ENCODE data around the gene ACACB.

DNA sequence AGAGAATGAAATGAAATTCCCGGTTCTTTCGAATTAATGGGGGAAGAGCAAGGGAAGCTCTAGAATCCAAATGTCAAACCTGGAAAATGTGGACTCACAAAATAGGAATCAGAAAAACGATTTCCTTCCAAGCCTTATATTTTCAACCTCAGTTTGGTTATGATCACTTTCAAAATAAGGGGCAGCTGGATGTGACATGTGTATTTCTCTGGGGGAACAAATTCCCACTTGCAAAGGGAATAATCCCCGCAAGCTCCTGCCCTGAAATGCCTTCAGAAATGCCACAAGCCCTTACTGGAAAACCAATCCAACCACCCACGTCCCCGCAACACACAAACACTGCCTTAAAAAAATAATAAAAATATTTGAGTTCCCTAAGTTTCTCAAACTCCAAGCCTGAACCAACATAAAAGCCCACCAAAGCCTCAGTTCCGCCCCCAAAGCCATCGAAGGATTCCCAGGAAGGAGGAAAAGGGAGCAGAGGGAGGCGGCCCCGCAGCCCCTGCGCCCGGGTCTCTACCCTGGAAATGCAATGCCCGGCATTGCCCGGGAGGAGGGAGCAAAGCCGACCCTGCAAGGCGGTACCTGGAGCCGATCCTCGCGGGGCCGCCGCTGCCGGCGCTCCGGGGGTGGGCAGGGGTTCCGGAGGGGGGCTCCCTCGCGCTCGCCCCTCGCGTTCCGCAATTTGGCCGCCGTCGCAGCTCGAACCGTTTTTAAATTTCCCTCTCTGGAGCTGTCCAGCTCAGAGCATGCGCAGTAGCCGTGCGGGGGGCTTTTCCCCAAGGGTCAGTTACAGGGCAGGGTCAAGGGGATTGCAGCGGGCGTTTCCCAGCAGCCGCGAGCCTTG is 192.4 kb downstream of the ACACB start, which contains the start of gene FOXN4:
- TF ChIP-seq, protein P1, sequence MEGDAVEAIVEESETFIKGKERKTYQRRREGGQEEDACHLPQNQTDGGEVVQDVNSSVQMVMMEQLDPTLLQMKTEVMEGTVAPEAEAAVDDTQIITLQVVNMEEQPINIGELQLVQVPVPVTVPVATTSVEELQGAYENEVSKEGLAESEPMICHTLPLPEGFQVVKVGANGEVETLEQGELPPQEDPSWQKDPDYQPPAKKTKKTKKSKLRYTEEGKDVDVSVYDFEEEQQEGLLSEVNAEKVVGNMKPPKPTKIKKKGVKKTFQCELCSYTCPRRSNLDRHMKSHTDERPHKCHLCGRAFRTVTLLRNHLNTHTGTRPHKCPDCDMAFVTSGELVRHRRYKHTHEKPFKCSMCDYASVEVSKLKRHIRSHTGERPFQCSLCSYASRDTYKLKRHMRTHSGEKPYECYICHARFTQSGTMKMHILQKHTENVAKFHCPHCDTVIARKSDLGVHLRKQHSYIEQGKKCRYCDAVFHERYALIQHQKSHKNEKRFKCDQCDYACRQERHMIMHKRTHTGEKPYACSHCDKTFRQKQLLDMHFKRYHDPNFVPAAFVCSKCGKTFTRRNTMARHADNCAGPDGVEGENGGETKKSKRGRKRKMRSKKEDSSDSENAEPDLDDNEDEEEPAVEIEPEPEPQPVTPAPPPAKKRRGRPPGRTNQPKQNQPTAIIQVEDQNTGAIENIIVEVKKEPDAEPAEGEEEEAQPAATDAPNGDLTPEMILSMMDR (IDR thresholded peaks at IDR 0.05; ENCODE audit: poor library complexity, severe bottlenecking): no peak
- TF ChIP-seq EZH2 (IDR thresholded peaks at IDR 0.05; ENCODE audit: borderline replicate concordance, insufficient read depth, low read length, poor library complexity, severe bottlenecking) (no peak), EP300 (conservative IDR thresholded peaks at IDR 0.05; ENCODE audit: poor library complexity, severe bottlenecking) (no peak), MXI1 (conservative IDR thresholded peaks at IDR 0.05; ENCODE audit: poor library complexity, severe bottlenecking) (no peak)
- TF ChIP-seq, protein P2, sequence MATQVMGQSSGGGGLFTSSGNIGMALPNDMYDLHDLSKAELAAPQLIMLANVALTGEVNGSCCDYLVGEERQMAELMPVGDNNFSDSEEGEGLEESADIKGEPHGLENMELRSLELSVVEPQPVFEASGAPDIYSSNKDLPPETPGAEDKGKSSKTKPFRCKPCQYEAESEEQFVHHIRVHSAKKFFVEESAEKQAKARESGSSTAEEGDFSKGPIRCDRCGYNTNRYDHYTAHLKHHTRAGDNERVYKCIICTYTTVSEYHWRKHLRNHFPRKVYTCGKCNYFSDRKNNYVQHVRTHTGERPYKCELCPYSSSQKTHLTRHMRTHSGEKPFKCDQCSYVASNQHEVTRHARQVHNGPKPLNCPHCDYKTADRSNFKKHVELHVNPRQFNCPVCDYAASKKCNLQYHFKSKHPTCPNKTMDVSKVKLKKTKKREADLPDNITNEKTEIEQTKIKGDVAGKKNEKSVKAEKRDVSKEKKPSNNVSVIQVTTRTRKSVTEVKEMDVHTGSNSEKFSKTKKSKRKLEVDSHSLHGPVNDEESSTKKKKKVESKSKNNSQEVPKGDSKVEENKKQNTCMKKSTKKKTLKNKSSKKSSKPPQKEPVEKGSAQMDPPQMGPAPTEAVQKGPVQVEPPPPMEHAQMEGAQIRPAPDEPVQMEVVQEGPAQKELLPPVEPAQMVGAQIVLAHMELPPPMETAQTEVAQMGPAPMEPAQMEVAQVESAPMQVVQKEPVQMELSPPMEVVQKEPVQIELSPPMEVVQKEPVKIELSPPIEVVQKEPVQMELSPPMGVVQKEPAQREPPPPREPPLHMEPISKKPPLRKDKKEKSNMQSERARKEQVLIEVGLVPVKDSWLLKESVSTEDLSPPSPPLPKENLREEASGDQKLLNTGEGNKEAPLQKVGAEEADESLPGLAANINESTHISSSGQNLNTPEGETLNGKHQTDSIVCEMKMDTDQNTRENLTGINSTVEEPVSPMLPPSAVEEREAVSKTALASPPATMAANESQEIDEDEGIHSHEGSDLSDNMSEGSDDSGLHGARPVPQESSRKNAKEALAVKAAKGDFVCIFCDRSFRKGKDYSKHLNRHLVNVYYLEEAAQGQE (IDR thresholded peaks at IDR 0.05; ENCODE audit: borderline replicate concordance): no peak

Data from neural cell (in vitro differentiated cells).